GM21381 (cell line): ENCODE data around the gene NCKAP5.

Experiments
- ATAC-seq: cut with Tn5 transposase; IDR thresholded peaks from one replicate; pipeline ENCODE4 v1.9.1; 2021; ENCODE audit warnings: mild to moderate bottlenecking, moderate library complexity; ENCODE audit not compliant: unreplicated experiment

The NCKAP5 gene

DNA sequence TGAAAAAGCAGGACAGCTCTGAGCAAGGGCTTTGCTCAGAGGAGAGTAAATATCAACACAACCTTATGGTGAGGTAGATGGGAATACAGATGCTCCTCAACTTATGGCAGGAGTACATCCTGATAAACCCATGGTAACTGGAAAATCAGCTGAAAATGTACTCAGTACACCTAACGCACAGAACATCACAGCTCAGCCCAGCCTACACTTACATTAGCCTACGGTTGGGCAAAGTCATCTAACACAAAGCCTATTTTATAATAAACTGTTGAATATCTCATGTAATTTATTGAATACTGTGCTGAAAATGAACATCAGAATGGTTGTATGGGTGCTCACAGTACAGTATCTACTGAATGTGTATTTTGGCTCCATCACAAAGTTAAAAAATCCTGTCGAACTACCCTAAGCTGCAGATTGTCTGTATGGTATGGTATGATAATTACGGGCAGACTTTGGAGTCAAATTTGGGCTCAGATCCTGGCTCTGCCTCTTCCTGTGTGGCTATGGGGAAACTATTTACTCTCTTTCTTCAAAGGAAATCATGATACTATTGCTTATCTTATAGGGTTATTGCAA is 778.0 kb downstream of the NCKAP5 start:
- ATAC-seq = no peak

DNA sequence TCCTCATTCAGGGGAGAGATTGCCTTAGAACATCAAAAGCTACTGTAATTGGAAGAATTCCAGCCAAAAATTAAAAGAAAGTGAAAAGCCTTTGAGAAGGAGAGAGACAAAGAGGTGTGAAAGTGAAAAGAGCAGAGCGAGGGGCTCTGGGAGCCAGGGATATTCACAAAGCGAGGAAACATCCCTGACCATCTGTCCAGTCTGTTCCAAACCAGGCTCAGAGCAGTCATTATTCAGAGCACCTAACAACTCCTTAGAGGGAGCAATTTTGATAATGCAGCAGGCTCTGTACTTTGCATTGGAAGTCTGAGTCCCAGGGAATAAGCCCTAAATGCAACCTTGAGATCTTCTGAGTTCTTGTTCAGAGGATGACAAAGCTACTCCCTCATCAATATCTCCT is 779.2 kb downstream of the NCKAP5 start:
- ATAC-seq = no peak

DNA sequence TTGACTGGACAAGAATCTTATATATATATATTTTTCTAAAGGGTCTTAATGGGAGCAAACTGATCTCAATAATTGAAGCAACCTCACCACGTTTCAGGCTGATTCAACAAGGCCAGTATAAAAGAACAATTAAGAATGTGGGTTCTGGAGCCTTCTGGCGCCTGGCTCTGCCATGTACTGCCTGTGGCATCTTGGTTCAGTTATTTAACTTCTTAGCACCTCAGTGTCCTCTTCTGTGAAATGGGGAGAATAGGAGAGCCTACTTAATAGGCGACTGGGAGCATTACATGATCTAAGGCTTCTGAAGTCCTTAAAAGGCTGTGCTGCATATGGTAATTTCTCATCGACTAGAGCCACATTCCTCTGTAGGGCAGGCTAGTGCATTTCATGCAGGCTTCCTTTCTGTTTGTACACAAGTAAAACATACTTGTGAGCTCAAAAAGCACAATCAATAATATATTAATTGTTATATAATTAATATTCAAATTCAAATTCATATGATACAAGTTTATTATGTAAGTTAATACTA is 779.9 kb downstream of the NCKAP5 start:
- ATAC-seq = no peak

DNA sequence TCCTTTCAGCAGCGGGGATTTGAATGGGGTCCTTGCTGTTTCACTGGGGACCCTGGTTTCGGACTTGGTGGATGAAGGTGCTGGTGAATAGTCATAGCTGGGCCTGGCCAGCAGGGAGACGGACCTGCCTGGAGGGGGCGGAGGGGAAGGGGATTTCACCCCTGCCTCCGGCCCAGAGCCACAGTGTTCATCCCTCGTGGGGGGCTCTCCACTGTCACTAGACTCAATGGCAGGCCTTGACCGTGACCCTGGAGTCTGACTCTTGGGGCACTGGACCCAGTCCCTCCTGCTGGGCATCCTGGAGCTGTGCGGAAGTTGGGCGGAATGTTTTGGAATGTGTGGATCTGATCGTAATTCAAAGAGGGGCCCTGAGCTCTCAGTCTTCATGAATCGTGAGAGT is 784.4 kb downstream of the NCKAP5 start:
- no peak for ATAC-seq

DNA sequence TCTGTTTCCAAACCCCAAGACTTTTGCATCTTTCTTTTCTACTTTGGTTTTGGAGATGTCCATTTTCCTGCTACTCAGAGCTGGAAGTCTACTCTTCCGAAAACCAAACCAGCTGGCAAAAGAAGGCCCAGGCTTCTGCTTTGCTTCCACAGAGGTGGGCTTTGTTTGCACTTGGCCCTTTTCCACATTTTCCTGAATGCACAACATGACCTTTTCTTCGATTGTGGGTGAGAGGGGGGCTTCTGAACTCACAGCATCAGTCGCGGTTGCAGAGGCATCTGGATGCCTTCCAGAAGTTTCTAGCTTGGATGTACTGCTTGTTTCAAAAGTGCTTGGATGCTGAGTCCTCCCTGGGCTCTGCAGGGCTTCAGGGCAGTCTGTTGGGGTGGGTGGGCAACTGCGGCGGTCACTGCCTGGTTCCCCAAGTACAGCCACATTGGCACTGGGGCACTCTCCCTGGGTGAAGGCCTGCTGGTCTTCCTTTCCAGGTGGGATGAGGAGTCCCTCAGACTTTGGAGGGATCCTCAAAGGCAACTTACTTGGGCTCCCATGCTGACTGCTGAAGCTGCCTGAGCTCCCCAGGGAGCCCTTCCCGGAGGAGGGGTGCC is 786.0 kb downstream of the NCKAP5 start:
- ATAC-seq = no peak

DNA sequence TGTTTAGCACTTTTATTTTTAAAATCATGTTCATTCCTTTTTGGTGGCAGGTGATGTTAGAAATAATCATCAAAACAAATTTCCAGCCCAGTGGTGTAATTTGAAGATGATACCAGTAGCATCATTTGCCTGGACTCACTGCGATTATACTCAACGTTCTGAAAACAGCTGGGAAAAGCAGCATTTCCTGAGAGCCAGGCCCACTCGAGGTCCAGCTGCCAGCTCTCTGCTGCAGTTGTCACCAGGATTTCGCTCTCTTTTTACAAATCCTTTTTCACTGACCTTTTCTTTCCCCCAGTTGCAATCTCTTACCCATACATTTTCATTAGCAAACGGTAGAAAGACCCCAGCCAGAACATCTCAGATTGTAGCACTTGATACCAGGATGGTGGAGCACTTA is 787.6 kb downstream of the NCKAP5 start:
- no peak for ATAC-seq

DNA sequence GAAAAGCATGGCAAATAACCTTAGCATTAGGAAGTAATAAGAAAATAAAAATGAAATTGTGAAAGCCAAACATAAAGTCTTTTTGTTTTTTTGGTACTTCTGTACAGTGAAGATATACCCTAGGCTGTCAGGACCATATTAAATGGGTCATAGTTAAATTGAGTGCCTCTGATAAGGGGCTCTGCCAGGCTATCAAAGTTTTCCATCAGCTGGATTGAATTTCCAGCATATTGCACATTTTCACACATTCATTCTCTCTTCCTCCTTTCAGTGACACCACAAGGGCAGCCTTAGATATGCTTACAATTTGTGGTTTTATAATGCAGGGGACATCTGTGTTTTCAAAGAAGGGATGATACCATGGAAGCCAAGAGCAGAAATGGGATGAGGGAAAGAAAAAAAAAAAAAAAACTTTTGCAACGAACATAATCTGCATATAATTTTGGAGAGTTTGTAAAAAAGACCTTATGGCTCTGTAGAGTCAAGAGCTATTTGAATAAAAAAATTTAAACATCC is 789.0 kb downstream of the NCKAP5 start:
- ATAC-seq = no peak

DNA sequence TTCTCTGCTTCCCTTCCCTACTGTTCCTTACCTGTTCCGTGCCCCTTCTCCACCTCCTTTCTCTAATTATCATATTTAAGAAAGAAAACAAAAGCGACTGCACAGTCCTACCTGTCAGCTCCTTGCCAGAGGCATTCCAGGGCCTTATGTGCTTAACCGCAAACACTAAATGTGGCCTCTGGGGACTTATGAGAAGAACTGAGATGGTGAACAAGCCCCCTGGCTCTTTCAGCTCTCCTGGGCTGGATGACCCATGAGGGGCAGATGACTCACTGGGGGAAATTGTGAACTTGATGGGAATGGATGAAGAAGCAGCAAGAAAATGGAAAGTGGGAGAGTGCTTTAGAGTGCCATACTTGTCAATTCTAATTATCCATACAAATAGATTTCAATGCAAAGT is 792.0 kb downstream of the NCKAP5 start:
- no peak for ATAC-seq

DNA sequence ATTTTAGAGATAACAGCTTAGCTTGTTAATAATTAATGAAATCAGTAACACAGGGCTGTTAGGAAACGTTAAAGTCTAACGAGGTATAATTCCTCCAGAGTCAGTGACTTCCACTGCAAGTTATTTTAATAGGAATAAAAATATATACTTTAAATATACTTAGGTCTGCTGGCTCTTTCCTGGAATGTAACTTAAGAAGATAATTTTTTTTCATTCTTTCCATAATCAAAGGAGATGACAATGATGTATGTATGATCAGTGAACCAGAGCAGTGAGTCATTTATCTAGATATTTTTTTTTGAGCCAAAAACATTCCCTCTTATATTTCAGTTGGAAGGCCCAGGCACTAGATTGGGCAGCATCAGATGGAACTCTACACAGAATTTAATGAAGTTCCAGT is 794.1 kb downstream of the NCKAP5 start:
- no peak for ATAC-seq

DNA sequence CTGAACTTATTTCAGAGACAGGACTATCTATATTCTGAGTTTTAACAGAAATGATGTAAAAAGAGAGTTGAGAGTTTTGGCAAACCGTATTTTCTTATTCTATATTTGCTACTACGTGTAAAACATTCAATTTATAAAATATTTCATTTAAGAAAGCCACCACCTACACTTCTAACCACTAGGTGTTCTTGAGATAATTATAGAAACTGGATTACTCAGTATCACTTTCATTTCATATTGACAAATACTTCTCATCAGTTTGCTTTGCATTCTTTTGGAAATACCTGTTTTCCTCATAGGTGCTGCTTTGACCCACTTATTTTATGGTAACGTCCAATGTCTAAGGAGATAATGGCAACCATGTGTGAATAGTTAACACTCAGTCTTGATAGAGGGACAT is 794.9 kb downstream of the NCKAP5 start:
- no peak for ATAC-seq

DNA sequence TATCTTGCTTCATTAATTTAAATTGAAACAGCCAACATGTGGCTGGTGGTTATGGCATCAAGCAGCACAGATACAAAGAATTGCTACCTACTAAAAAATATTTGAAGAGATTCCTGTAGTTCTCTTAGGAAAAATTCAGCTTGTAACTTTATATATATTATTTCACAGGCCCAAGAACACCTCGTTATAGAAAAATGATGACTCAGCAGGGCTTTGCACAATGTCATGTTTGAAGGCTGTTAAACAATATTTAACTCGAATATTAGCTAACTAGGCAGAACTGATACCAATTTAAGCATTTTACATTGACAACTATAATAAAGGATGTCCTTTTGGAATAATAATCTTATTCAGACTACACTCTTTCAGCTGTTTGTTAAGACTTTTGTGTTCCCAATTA is 795.9 kb downstream of the NCKAP5 start:
- no peak for ATAC-seq

DNA sequence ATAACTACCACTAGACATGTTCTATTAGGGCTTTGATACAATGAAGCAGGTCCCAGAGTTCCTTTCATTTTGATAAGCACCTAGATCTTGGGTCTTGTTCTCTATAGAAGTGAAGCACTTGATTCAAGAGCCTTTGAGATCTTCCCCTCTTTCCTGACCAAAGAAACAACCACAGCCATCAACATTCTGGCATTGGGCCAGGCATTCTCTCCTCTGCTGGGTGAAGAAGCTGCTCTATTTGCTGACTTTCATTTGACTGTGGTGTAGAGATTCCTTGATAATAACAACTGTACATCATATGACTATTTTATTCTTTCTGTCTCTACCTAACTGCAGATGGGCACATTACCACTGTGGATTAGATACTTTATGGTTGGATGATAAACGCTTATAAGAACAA is 801.7 kb downstream of the NCKAP5 start:
- no peak for ATAC-seq

DNA sequence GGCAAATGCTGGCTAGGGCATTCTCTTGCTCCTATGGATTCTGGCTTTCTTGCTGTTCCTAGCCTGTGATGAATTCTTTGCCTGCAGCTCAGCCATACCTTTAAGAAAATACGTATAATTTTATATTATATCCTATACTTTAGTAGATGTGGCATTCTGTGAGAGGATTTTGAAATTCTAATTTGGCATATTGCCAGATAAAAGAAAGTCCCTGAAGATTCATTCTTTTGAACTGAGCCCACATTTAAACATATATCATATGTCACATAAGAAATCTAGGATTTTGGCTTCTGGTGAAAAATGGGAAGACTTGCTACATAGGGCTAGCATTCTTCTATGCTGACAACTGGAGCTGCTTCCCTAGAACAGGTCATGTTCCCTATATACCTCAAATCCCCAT is 806.8 kb downstream of the NCKAP5 start:
- no peak for ATAC-seq

DNA sequence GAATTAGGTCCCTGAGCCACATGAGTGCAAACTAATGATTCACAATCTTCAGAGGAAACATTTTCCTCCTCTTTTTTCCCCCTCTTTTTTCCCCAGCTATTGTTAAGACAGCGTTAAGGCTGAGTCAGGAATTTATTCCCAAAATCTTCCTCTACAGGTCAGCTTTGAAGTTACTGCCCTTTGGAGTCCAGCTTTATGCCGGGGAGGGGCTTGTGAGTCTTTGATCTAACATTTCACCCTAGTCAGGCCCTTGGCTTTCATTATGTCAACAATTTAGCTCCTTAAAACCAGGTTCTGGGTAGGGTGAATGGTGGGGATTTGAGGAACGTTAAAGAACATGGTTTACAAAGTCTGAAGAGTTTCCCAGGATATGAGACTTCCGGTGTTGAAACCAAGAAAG is 807.3 kb downstream of the NCKAP5 start:
- ATAC-seq = no peak

DNA sequence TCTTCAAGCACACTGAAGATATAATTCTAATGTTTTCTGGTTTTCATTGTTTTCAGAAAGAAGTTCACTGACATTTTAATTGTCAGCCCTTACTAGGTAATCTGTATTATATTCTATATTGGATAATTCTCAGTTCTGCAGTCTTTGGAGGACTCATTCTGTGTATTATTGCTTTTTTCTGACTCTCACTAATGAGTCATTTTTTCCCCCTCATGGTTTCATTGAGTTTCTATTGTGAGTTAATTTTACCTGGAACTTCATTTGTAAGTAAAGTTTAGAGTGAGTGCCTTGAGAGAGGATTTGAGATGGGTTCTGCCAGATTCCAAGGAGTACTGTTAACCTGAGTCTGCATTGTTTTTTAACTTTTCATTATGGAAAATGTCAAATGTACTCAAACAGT is 807.9 kb downstream of the NCKAP5 start:
- no peak for ATAC-seq

DNA sequence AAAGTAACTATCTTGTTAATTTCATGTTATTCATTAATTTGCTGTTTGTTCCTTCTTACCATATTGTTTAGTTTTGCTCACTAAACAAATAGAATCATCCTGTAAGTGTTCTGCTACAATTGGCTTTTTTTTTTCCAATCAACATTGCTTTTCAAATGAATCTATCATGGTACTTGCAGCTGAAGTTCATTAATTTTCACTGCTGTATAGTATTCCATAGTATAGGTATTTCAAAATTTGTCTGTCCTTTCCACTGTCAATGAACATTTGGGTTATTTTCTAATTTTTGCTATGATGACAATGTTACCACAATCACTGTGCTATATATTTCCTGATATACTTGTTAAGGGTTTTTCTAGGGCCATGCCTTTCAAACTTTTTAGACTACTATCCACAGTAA is 809.3 kb downstream of the NCKAP5 start:
- no peak for ATAC-seq

DNA sequence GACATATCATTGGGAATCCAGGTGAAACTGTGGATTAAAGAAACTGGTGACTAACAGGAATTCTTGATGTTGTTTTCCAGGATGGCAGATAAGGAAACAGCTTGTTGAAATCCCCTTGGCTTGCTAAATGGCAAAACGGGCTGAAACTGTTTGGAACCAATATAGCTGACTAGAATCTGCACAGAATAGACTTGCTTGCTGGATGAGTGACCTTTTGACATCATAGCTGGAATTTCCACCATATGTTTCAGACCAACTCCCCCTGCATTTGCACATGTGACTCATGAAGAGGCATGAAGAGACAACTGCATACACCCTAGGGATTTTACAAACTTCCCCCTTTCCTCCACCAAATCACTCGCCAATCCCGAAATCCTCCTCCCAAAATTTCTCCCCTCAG is 810.6 kb downstream of the NCKAP5 start:
- ATAC-seq = no peak

DNA sequence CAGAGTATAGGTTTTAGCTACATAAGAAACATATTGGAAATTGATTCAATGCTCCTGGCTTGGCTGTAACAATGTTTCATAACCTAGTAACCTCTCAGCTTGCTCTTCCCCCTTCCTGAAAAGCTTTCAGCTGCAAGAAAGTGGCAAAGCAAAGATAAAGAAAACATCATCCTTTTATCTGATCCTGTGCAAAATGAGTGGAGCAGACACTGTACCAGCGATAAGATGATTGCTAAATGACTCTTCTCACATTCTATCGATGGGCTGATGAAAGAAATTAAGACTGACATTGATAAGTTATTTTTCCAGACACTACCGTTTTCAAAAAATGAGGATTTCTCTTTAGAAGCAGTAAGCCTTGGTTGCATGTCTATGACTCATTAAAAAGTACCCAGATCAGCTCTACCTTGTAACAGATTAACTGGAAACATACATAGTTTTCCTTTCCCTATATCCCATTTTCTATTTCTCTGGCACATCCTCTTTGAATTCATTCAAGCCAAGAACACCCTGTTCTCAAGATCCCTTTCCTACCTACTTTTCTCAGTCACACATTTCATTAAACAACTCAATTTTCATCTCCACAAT is 811.2 kb downstream of the NCKAP5 start:
- ATAC-seq = no peak

DNA sequence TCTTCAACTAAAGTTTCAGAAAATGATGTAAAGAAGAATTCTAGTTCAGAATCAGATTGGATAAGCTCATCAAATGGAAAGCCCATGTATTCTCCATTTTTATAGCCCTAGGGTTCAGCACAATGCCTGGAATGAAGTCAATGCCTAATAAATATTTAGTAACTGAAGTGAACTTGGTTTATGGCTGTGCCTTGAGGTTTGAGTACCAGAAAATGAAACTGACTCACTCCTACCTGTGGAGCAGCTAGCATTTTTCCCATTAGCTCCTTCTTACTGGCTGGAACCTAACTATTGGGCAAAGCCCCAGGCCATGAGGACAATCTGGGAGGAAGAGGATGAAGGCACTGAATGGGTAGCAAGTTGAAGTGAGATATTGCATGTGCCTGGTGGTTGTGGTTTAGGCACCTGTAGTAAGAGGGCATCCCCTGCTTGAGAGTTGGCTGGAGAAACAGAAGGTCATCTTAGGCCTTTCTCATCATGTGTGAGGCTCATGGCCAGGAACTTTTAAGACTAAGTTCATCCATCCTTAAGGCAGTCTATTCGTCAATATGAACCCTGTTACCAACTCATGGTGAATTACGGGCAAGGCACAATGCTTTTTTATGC is 813.3 kb downstream of the NCKAP5 start:
- no peak for ATAC-seq

DNA sequence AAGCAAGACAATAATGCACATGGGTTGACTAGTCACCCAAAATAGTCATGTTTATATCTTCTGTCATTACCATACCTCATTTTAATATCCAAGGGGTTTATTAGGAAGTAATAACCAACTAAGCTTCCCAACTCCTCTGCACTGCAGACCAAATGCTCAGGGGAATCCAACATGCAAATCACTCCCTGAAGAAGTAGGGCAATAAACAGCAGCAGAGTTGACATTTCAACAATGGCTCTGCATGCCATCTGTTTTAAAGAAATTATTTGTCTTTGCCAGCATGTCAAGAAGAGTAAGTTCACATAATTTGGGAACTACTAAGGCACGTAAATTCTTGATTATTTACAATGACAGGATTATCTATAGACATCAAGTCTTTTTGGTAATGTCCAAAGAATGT is 813.9 kb downstream of the NCKAP5 start:
- no peak for ATAC-seq

DNA sequence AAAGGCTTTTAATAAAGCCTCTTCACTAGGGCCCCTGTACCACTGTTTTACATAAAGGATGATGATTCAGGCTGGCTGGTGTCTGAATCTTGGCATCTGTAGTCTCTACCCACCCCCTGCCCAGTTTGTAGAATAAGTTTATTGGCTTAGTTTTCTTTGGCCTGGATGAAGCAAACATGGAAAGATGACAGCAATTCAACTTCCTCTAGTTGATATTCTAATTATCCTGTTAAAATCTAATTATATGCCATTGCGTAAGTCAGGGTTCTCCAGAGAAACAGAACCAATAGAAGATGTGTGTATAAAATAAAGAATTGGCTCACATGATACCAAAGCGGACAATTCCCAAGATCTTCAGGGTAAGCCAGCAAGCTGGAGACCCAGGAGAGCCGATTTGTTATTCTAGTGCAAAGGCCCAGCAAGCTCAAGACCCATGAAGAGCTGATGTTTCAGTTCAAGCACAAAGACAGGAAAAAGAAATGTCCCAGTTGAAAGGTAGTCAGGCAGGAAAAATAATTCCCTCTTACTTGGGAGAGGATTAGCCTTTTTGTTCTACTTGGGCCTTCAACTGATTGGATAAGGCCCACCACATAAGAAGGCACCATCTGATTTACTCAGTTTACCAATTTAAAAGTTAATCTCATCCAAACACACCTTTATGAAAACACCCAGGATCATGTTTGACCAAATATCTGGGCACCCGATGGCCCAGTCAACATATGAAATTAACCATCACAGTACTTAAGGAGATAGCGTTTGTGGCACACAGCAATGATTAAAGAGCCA is 815.6 kb downstream of the NCKAP5 start:
- ATAC-seq = no peak
